Uterus (tissue), 4 donors: ENCODE results near the gene AFAP1L1. TPM values are rescaled to one million over a fixed set of nuclear protein-coding genes. Genes with fewer than 3 reads are reported as not detected.
A peak's percentile ranks its signal among the peaks of the same experiment; 100 is the strongest.

Experiments used
- DNase-seq, 2 donors: peaks; one replicate each; pipeline ENCODE4 v3.0.0-alpha.2; 2019 to 2020
- H3K27ac ChIP-seq, 2 donors: fragments of 200-600 bp; sonication (generic); 1 replicate in 1 of 2; 2 replicates in 1 of 2; pipeline ENCODE4 v1.5.1; 2016 to 2018
- H3K27me3 ChIP-seq, 2 donors: fragments of 200-600 bp; sonication (generic); one replicate each; pipeline ENCODE4 v1.5.1; 2018 to 2019; ENCODE audit warnings: control low read depth in 1 of 2
- H3K36me3 ChIP-seq, 2 donors: fragments of 200-600 bp; sonication (generic); one replicate each; pipeline ENCODE4 v1.5.1; 2019; ENCODE audit warnings: control low read depth in 1 of 2
- H3K4me1 ChIP-seq, 2 donors: fragments of 200-600 bp; sonication (generic); one replicate each; pipeline ENCODE4 v1.5.1; 2018 to 2019; ENCODE audit warnings: control low read depth in 1 of 2
- H3K4me3 ChIP-seq, 2 donors: fragments of 200-600 bp; sonication (generic); 1 replicate in 1 of 2; 2 replicates in 1 of 2; pipeline ENCODE4 v1.5.1; 2018 to 2019; ENCODE audit warnings: mild to moderate bottlenecking in 1 of 2
- H3K9me3 ChIP-seq, 2 donors: fragments of 200-600 bp; sonication (generic); one replicate each; pipeline ENCODE4 v1.5.1; 2019; ENCODE audit warnings: control low read depth in 1 of 2
- CTCF ChIP-seq, 4 experiments: fragments of 200-600 bp in 2 of 4; fragments of 450-650 bp in 2 of 4; sonication (generic) in 2 of 4; IDR thresholded peaks; one replicate each; pipeline ENCODE4 v1.5.1; 2016 to 2019; ENCODE audit warnings: antibody characterized with exemption in 4 of 4, mild to moderate bottlenecking in 2 of 4, moderate library complexity in 1 of 4
- POLR2A ChIP-seq, 2 donors: fragments of 450-650 bp; IDR thresholded peaks; one replicate each; pipeline ENCODE4 v1.6.1; 2016; ENCODE audit warnings: antibody characterized with exemption in 2 of 2, mild to moderate bottlenecking in 1 of 2, moderate library complexity in 1 of 2
- intact Hi-C: fragments of 100-400 bp; cut with DNase I; formaldehyde crosslinking; loops from one replicate; pipeline ENCODE4 v1.15.1; 2023; ENCODE audit warnings: low total_unique reads
- total RNA-seq, 4 donors: library from RNA; depleted of rRNA in 3 of 4; stranded (reverse); fragments of >200 nt in 3 of 4; gene quantifications; one replicate each; pipeline versions ENCODE4 v1.1.0 to v1.2.4, GENCODE V29; 2014 to 2023
- donor health status: DM: yes; HTN: yes; CAD: no.

The AFAP1L1 gene
- total RNA-seq, 4 donors from 2014 or later, result 5.3 to 26.9 (median 24.6) TPM

GRCh38 chr5:149282027-149282965 is 10.6 kb downstream of the AFAP1L1 start:
- Histone ChIP-seq H3K9me3 (no peaks in the 10 kb centered on the region), H3K27ac (no peak overlapping the region), H3K36me3 (no peaks in the 10 kb centered on the region), H3K4me1 (no peaks in the 10 kb centered on the region), H3K27me3 (no peaks in the 10 kb centered on the region), H3K4me3 (no peak overlapping the region)
- TF ChIP-seq POLR2A (IDR thresholded peaks at IDR 0.05) (no peak), CTCF (IDR thresholded peaks at IDR 0.05) (no peak)
- intact Hi-C loops, result no loop called here
- DNase-seq, result no peak

GRCh38 chr5:149282966-149283332 is 11.3 kb downstream of the AFAP1L1 start:
- H3K27ac ChIP-seq, result no peak overlapping the region
- intact Hi-C loops, result no loop called here
- no peak for DNase-seq
- no peaks in the 10 kb centered on the region for H3K36me3 ChIP-seq
- no peaks in the 10 kb centered on the region for H3K27me3 ChIP-seq
- H3K4me3 ChIP-seq, result no peak overlapping the region
- no peaks in the 10 kb centered on the region for H3K4me1 ChIP-seq
- TF ChIP-seq CTCF (IDR thresholded peaks at IDR 0.05), result no peak
- no peak for TF ChIP-seq POLR2A (IDR thresholded peaks at IDR 0.05)
- H3K9me3 ChIP-seq, result no peaks in the 10 kb centered on the region

GRCh38 chr5:149283626-149284480 is 12.2 kb downstream of the AFAP1L1 start:
- H3K36me3 ChIP-seq, result no peaks in the 10 kb centered on the region
- intact Hi-C loops, result no loop called here
- TF ChIP-seq CTCF (IDR thresholded peaks at IDR 0.05) (no peak), POLR2A (IDR thresholded peaks at IDR 0.05) (no peak)
- H3K9me3 ChIP-seq, result no peaks in the 10 kb centered on the region
- DNase-seq, result no peak
- no peak overlapping the region for H3K4me3 ChIP-seq
- H3K4me1 ChIP-seq, result no peaks in the 10 kb centered on the region
- H3K27me3 ChIP-seq, result no peaks in the 10 kb centered on the region
- H3K27ac ChIP-seq, result peak overlapping the region; percentile 19 to 22

GRCh38 chr5:149284501-149284900 is 12.8 kb downstream of the AFAP1L1 start:
- H3K4me1 ChIP-seq, result peaks cover 0 to under 1% of the 10 kb centered on the region in 2 donors
- peak; percentile 42 to 49 for DNase-seq

More at GRCh38 chr5:149284501-149284900, 12.8 kb downstream of the AFAP1L1 start:
- TF ChIP-seq CTCF (IDR thresholded peaks at IDR 0.05) (no peak), POLR2A (IDR thresholded peaks at IDR 0.05) (no peak)
- H3K36me3 ChIP-seq, result no peaks in the 10 kb centered on the region
- H3K27ac ChIP-seq, result peak overlapping the region; percentile 19 to 22
- intact Hi-C loops, result no loop called here
- no peak overlapping the region for H3K4me3 ChIP-seq
- H3K27me3 ChIP-seq, result no peaks in the 10 kb centered on the region
- H3K9me3 ChIP-seq, result no peaks in the 10 kb centered on the region
